Skeletal muscle cell (primary cell): ENCODE results near the gene RECQL5.
A peak's percentile ranks its signal among the peaks of the same experiment; 100 is the strongest.

Experiments
- DNase-seq: peaks from one replicate; pipeline ENCODE4 v3.0.0-alpha.2; 2010; ENCODE audit warnings: low read depth
- H3K4me3 ChIP-seq: 2 replicates; pipeline ENCODE4 v1.5.1; 2011; ENCODE audit warnings: low read depth, mild to moderate bottlenecking, control low read depth, low read length, moderate library complexity

RECQL5 gene

GRCh38 chr17:75637143-75637538, 29.8 kb downstream of the RECQL5 start:
- H3K4me3 ChIP-seq, result no peak overlapping the region
- no peak for DNase-seq

- no peak for DNase-seq
- H3K4me3 ChIP-seq, result no peak overlapping the region
Measured at GRCh38 chr17:75636381-75637142, 30.4 kb downstream of the RECQL5 start.

DNA sequence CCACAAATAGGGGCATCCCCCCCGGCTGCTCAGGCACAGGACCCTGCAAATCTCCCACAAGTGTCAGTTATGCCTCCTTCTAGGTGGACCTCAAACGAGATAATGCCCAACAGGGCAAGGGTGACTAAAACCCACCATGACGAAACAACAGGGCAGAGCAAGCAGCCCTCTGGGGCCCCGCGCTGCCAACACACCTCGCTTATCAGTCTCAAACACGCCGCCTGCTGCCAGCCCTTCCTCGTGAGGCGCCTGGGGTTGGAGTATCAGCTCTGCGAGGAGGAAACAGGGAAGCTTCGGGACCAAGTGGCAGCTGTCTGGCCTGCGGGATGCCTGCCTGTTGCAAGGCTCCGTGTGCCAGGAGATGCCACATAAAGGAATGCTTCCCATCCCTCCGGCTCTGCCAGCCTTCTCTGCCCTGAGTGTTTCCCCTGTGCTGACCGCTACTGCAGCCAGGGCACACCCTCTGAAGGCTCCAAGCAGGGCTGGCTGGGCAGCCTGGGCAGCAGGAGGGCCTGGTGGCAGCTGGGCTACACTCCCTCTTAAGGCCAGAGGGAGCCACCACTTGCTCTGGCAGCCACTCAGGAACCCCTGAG, 31.2 kb downstream of the RECQL5 start:
- H3K4me3 ChIP-seq, result no peak overlapping the region
- no peak for DNase-seq

DNA sequence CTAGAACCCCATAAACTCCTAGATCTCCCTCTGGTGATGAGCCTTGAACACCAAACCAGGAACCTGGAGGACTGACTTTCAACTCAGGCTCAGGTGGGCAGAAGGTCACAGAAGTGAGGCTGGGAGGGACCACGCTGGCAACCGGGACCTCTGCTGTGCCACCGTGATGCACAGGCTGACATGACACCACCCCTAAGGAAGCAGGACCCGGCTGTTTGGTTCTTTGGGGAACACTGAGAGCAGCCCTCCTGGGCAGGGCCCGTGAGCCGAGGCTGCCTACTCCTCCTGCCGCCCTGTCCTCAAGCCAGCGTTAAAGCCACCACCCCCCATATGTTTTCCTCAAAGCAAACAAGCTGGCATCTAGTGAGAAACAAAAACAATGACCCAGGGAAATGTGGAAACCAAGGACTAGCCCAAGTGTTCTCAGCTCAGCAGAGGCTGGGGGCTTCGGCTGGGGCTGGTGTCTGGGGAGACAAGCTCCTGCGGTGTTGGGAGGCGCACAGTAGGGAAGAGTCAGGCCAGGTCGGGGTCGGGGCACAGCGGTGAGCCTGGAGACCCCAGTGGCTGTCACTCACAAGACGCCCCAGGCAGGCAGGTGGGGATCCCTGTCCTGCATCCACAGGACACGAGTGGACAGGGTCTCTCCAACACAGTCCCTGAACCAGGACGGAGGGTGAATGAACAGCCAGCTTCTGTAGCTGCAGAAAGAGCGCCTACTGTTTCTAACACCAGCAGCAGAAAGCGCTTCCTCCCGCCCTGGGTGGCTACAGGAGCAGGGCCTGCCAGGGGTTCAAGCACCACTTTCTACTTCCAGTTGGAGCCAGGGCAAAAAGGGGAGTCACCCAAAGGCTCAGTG, 32.0 kb downstream of the RECQL5 start:
- no peak overlapping the region for H3K4me3 ChIP-seq
- DNase-seq, result no peak

DNA sequence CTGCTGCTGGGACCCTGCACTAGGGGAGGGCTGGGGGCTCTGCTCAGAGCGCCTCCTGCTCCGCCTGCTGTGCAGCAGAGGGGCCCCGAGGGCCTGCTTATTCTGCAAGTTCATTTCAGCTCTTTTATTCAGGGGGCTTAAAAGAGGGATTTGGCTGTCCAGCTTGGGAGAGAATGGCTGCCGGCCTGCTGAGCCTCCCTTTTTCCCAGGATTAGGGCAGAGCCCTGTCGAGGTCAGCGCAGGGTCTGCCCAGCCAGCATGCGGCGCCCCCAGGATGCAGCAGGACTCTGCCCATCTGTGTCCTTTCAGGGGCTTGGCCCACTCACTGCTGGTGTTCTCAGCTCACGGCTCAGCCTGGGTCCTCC, 32.6 kb downstream of the RECQL5 start:
- DNase-seq, result no peak
- H3K4me3 ChIP-seq, result no peak overlapping the region

DNA sequence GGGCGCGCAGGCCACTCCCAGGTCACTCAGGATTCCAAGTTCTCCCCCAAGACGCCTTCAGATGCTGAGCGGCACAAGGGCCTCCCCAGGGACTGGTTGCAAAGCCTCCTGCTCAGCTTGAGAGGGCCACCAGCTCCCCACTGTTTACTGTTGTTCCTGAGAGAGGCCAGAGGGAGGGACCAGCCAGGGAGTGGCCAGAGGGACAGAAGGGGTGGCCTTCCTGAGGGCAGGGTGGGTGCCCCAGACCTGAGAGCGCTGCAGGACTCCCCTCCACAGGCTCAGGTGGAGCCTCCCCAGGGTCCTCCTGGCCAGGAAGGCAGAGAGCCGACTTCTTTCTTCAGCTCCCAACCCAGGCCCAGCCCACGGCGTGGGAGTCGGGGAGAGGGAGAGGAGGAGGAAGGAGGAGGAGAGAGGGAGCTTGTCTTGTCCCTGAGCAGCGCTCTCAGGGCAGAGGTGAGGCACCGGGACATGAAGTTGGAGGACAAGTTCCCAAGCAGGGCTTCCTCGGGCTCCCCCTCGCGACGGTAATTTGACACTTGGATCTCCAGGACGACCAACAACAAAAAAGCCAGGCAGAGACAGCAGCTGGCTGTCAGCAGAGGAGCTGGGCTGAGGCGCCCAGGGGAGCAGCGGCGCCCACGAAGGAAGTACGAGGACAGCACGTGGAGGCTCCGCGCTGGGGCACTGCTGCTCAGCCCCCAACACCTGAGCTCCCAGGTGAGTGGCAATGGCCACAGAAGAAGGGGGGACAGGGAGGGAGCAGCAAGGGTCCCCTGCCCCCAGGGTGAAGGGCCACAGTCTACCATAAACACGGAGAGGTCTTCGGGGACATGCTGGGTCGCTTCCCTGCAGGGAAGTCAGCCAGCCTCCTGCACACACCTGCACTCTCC, 33.2 kb downstream of the RECQL5 start:
- no peak overlapping the region for H3K4me3 ChIP-seq
- DNase-seq, result peak; percentile 61

DNA sequence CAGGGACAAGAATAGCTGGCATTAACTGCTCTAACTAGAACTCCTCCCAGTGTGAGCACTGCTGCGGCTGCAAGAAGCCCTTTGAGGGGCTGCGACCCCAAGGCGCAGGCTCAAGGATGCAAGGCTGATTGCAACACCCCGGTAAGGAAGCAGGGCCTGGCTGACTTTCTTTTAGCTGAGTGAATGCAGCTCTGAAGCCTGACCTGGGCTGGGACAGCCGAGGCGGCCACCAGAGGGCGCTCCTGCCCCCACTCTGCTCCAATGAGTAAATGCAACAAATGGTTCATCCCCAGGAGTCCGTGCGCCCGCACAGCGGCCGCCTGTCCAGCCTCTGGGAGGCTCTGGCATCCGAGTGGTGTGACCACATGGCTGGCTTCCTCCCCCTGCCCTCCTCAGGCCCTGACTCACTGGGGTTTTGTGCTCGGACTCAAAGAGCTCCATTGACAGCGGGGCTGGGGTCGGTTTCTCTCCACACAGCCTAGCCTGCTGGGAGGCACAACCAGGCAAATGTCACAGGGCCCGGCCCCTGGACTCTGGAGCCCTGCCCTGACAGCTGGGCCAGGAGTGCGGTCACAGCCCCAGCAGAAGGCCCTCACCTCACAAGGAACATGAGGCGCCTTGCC, 34.0 kb downstream of the RECQL5 start, which contains the start of gene SMIM5:
TSS of gene SMIM5 (plus strand) at position 572 of the 623 bp plus-strand sequence. CDS start 6,768 bp downstream, outside the sequence.
- peak; percentile 60 for DNase-seq
- no peak within 1 kb of the TSS for H3K4me3 ChIP-seq

GRCh38 chr17:75632428-75632827, 34.5 kb downstream of the RECQL5 start:
- no peak for DNase-seq
- no peak overlapping the region for H3K4me3 ChIP-seq

DNA sequence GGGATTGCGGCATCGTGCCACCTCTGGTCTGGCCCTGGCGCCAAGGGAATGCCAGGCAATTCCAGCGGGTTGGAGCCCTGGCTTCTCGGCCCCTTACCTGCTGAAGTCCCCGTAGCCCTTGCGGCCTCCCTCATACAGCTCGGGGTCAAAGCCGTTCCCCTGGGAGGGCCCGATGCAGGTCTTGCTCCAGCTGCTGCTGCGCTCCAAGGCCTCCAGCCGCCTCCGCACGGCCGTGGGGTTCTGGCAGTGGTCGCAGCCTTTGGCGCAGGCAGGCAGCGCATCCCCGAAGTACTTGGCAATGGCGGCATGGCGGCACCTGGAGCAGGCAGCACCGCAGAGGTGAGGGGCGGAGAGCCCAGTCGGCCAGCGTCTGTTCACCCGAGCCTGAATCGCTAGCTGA, 35.6 kb downstream of the RECQL5 start:
- no peak overlapping the region for H3K4me3 ChIP-seq
- DNase-seq, result no peak

GRCh38 chr17:75630071-75630917, 36.7 kb downstream of the RECQL5 start:
- H3K4me3 ChIP-seq, result no peak overlapping the region
- no peak for DNase-seq

GRCh38 chr17:75629157-75629556, 37.8 kb downstream of the RECQL5 start:
- DNase-seq, result no peak
- H3K4me3 ChIP-seq, result no peak overlapping the region

DNA sequence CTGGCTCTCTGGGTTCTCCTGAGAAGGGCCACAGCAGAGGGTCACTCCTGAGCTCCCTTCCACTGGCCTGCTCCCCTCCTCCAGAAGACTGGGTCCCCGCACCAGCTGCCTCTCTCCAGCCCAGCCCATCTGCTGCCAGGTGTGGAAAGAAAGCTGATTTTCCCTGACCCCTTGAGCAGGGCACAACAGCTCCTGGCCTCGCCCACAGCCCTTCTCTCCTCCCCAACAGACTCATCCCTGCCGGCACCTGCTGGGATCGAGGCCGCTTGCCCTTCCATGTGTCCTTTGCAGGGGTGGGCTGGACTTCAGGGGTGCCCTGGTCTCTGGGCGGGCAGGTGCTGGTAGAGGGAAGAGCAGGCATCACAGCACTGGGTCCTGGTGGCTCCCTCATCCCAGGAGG, 38.5 kb downstream of the RECQL5 start:
- no peak overlapping the region for H3K4me3 ChIP-seq
- DNase-seq, result no peak

- no peak for DNase-seq
- no peak overlapping the region for H3K4me3 ChIP-seq
Measured at GRCh38 chr17:75627094-75627493, 39.9 kb downstream of the RECQL5 start.

GRCh38 chr17:75626496-75627038, 40.4 kb downstream of the RECQL5 start:
- no peak for DNase-seq
- no peak overlapping the region for H3K4me3 ChIP-seq

GRCh38 chr17:75625813-75626486, 41.0 kb downstream of the RECQL5 start:
- DNase-seq, result no peak
- H3K4me3 ChIP-seq, result no peak overlapping the region

- no peak overlapping the region for H3K4me3 ChIP-seq
- no peak for DNase-seq
Measured at GRCh38 chr17:75624714-75625345, 42.1 kb downstream of the RECQL5 start.

GRCh38 chr17:75624021-75624420, 42.9 kb downstream of the RECQL5 start:
- H3K4me3 ChIP-seq, result no peak overlapping the region
- DNase-seq, result no peak
